Measurements from ENCODE around the gene EPN3.

EPN3 gene

GRCh38 chr17:50558941-50559614 is 26.5 kb downstream of the EPN3 start:
- TF ChIP-seq CEBPB (IDR thresholded peaks at IDR 0.05): no peak
- no peak for TF ChIP-seq FOXM1 (IDR thresholded peaks at IDR 0.05; ENCODE audit: borderline replicate concordance, low read depth)

- TF ChIP-seq MAX (IDR thresholded peaks at IDR 0.05) (peak; percentile 72), USF1 (IDR thresholded peaks at IDR 0.05) (no peak)
Measured at GRCh38 chr17:50559674-50560184, 27.2 kb downstream of the EPN3 start.

- TF ChIP-seq TCF12 (IDR thresholded peaks at IDR 0.05; ENCODE audit: low read depth) (peak; percentile 40; the same call in 1 of the 2 replicates), TEAD4 (IDR thresholded peaks at IDR 0.05) (0 out of 2 replicates have a peak, but pooled peaks have one; percentile 38), MAX (IDR thresholded peaks at IDR 0.05) (no peak; the same call in 1 of the 2 replicates), ZBTB7A (IDR thresholded peaks at IDR 0.05; ENCODE audit: low read depth) (peak; percentile 66; the same call in 1 of the 2 replicates), RAD21 (IDR thresholded peaks at IDR 0.05; ENCODE audit: low read depth) (no peak; the same call in 1 of the 2 replicates)
Measured at GRCh38 chr17:50560185-50560824, 27.8 kb downstream of the EPN3 start, which contains the start of gene CACNA1G. Gene CACNA1G, plus strand, starts transcription at chr17:50560715. Its CDS starts 745 bp downstream, at chr17:50561460.

GRCh38 chr17:50560931-50561745 is 28.6 kb downstream of the EPN3 start:
- no peak for TF ChIP-seq TEAD4 (IDR thresholded peaks at IDR 0.05)
- TF ChIP-seq RAD21 (IDR thresholded peaks at IDR 0.05; ENCODE audit: low read depth): no peak
- TF ChIP-seq ZBTB7A (IDR thresholded peaks at IDR 0.05; ENCODE audit: low read depth): peak; percentile 78; the same call in 1 of the 2 replicates
- no peak for TF ChIP-seq CREB1 (IDR thresholded peaks at IDR 0.05; ENCODE audit: low read depth)

GRCh38 chr17:50561746-50562141 is 29.2 kb downstream of the EPN3 start:
- TF ChIP-seq CEBPB (IDR thresholded peaks at IDR 0.05): no peak
- TF ChIP-seq TCF12 (IDR thresholded peaks at IDR 0.05; ENCODE audit: low read depth): no peak
- no peak for TF ChIP-seq TAF1 (IDR thresholded peaks at IDR 0.05; ENCODE audit: low read depth)

GRCh38 chr17:50562242-50563091 is 29.9 kb downstream of the EPN3 start:
- TF ChIP-seq RAD21 (IDR thresholded peaks at IDR 0.05; ENCODE audit: low read depth) (no peak), MAX (IDR thresholded peaks at IDR 0.05) (no peak), NFIC (IDR thresholded peaks at IDR 0.05) (no peak), TAF1 (IDR thresholded peaks at IDR 0.05; ENCODE audit: low read depth) (no peak), ZBTB7A (IDR thresholded peaks at IDR 0.05; ENCODE audit: low read depth) (no peak), TEAD4 (IDR thresholded peaks at IDR 0.05) (no peak)

GRCh38 chr17:50563092-50563511 is 30.6 kb downstream of the EPN3 start:
- no peak for TF ChIP-seq NFIC (IDR thresholded peaks at IDR 0.05)
- TF ChIP-seq EGR1 (IDR thresholded peaks at IDR 0.05): no peak
- no peak for TF ChIP-seq RAD21 (IDR thresholded peaks at IDR 0.05; ENCODE audit: low read depth)
- TF ChIP-seq FOXM1 (IDR thresholded peaks at IDR 0.05; ENCODE audit: borderline replicate concordance, low read depth): no peak
- TF ChIP-seq TAF1 (IDR thresholded peaks at IDR 0.05; ENCODE audit: low read depth): no peak
- TF ChIP-seq TCF12 (IDR thresholded peaks at IDR 0.05; ENCODE audit: low read depth): no peak
- TF ChIP-seq CREB1 (IDR thresholded peaks at IDR 0.05; ENCODE audit: low read depth): no peak
- TF ChIP-seq REST (IDR thresholded peaks at IDR 0.05; ENCODE audit: low read depth): no peak
- TF ChIP-seq TEAD4 (IDR thresholded peaks at IDR 0.05): no peak
- TF ChIP-seq CEBPB (IDR thresholded peaks at IDR 0.05): no peak
- TF ChIP-seq YY1 (IDR thresholded peaks at IDR 0.05; ENCODE audit: low read depth): no peak

All from Ishikawa (cell line).